HEK293T (cell line): ENCODE results near the gene ATG5.

Source experiments
- BHLHE40 ChIP-seq: fragments of 450-650 bp; IDR thresholded peaks from 2 replicates; pipeline ENCODE4 v1.6.1; 2016; ENCODE audit warnings: mild to moderate bottlenecking, moderate library complexity, borderline replicate concordance
- ELF4 ChIP-seq: fragments of 450-650 bp; IDR thresholded peaks from 2 replicates; pipeline ENCODE4 v1.6.1; 2017; ENCODE audit warnings: antibody characterized with exemption
- FOXA1 ChIP-seq: fragments of 450-650 bp; IDR thresholded peaks from 2 replicates; pipeline ENCODE4 v1.6.1; 2016; ENCODE audit warnings: mild to moderate bottlenecking
- FOXK2 ChIP-seq: fragments of 450-650 bp; IDR thresholded peaks from 2 replicates; pipeline ENCODE4 v1.6.1; 2016; ENCODE audit warnings: mild to moderate bottlenecking
- FOXM1 ChIP-seq: fragments of 450-650 bp; IDR thresholded peaks from 2 replicates; pipeline ENCODE4 v1.6.1; 2017; ENCODE audit warnings: mild to moderate bottlenecking, borderline replicate concordance
- SUZ12 ChIP-seq: fragments of 450-650 bp; IDR thresholded peaks from 2 replicates; pipeline ENCODE4 v1.6.1; 2016; ENCODE audit warnings: mild to moderate bottlenecking
- TARDBP ChIP-seq: fragments of 450-650 bp; IDR thresholded peaks from 2 replicates; pipeline ENCODE4 v1.6.1; 2016
- ZNF384 ChIP-seq: fragments of 450-650 bp; IDR thresholded peaks from 2 replicates; pipeline ENCODE4 v1.6.1; 2016

GRCh38 chr6:106300944-106301343 lies 24.6 kb downstream of the ATG5 start:
- TF ChIP-seq SUZ12 (no peak), FOXK2 (no peak), FOXM1 (no peak), ELF4 (no peak), BHLHE40 (no peak), FOXA1 (no peak), TARDBP (no peak), ZNF384 (no peak)
